SU-DHL-6 (cell line): ENCODE measurements around the gene CPNE2.

Source experiments
- EZH2phosphoT487 ChIP-seq: fragments of 200-600 bp; sonication (generic), shearing (Covaris generic); conservative IDR thresholded peaks from 2 replicates; pipeline ENCODE4 v1.6.1; 2018; ENCODE audit warnings: mild to moderate bottlenecking, antibody characterized with exemption, low read length, moderate library complexity, mixed read lengths
- TF ChIP-seq, protein P1 (sequence below): fragments of 200-600 bp; sonication (generic); IDR thresholded peaks from one replicate; pipeline ENCODE4 v1.5.1; 2017; ENCODE audit warnings: antibody characterized with exemption, mild to moderate bottlenecking, low read length, moderate library complexity; ENCODE audit not compliant: insufficient read depth, poor library complexity, severe bottlenecking

DNA sequence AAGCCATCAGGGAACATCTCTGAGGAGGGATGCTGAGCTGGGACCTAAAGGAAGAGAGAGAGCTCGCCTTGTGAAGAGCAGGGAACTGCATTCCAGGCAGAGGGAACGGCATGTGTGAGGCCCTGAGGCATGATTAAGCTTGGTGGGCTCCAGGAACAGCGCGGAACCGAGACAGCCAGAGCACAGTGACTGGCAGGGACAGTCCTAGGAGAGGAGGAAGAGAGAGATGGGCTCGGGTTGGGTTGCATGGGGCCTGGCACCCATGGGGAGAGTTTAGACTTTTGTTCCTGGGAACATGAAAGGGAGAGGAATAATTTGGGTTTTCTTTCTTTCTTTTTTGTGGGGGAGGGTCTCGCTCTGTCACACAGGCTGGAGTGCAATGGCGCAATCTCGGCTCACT, 39.2 kb upstream of the CPNE2 start:
- TF ChIP-seq, protein P1, sequence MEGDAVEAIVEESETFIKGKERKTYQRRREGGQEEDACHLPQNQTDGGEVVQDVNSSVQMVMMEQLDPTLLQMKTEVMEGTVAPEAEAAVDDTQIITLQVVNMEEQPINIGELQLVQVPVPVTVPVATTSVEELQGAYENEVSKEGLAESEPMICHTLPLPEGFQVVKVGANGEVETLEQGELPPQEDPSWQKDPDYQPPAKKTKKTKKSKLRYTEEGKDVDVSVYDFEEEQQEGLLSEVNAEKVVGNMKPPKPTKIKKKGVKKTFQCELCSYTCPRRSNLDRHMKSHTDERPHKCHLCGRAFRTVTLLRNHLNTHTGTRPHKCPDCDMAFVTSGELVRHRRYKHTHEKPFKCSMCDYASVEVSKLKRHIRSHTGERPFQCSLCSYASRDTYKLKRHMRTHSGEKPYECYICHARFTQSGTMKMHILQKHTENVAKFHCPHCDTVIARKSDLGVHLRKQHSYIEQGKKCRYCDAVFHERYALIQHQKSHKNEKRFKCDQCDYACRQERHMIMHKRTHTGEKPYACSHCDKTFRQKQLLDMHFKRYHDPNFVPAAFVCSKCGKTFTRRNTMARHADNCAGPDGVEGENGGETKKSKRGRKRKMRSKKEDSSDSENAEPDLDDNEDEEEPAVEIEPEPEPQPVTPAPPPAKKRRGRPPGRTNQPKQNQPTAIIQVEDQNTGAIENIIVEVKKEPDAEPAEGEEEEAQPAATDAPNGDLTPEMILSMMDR, result no peak
- TF ChIP-seq EZH2phosphoT487, result no peak
